ENCODE measurements around the gene MAN1C1. TPM values are rescaled to one million over a fixed set of nuclear protein-coding genes. Genes with fewer than 3 reads are reported as not detected.

The MAN1C1 gene
- total RNA-seq, 1 donor from 2014 or later, result 5.4 TPM

DNA sequence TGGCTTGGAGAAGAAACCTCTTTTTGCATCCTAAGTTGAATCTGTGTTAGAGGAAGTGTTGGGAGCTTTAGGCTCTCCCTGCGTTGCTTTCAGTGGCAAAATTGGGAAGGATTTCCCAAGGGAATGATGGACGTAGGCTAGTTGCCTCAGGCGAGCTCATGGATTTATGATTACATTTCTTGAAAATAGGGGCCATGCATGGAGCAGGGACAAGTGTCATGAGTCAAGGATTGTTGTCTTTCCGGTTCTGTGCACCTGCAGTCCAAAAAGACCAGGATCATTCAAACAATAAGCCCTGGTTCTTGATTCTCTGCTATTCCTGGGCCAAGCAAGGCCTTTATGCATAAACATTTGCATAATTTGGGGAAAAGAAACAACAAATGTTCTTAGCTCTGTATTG is 7.1 kb downstream of the MAN1C1 start:
- Mint-ChIP-seq H3K4me1 (ENCODE audit: low read depth, unreplicated experiment) (peaks cover 6% of the 10 kb centered on the region), H3K27ac (ENCODE audit: unreplicated experiment) (no peak overlapping the region), H3K27me3 (ENCODE audit: unreplicated experiment) (peaks cover 3% of the 10 kb centered on the region), H3K9me3 (ENCODE audit: unreplicated experiment) (peaks cover 3% of the 10 kb centered on the region), H3K4me3 (ENCODE audit: unreplicated experiment) (no peak overlapping the region), H3K36me3 (ENCODE audit: unreplicated experiment) (peaks cover 4% of the 10 kb centered on the region)
- TF ChIP-seq, protein P1, sequence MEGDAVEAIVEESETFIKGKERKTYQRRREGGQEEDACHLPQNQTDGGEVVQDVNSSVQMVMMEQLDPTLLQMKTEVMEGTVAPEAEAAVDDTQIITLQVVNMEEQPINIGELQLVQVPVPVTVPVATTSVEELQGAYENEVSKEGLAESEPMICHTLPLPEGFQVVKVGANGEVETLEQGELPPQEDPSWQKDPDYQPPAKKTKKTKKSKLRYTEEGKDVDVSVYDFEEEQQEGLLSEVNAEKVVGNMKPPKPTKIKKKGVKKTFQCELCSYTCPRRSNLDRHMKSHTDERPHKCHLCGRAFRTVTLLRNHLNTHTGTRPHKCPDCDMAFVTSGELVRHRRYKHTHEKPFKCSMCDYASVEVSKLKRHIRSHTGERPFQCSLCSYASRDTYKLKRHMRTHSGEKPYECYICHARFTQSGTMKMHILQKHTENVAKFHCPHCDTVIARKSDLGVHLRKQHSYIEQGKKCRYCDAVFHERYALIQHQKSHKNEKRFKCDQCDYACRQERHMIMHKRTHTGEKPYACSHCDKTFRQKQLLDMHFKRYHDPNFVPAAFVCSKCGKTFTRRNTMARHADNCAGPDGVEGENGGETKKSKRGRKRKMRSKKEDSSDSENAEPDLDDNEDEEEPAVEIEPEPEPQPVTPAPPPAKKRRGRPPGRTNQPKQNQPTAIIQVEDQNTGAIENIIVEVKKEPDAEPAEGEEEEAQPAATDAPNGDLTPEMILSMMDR (IDR thresholded peaks at IDR 0.05; ENCODE audit: partially characterized antibody, unreplicated experiment), result no peak
- no peak for DNase-seq

DNA sequence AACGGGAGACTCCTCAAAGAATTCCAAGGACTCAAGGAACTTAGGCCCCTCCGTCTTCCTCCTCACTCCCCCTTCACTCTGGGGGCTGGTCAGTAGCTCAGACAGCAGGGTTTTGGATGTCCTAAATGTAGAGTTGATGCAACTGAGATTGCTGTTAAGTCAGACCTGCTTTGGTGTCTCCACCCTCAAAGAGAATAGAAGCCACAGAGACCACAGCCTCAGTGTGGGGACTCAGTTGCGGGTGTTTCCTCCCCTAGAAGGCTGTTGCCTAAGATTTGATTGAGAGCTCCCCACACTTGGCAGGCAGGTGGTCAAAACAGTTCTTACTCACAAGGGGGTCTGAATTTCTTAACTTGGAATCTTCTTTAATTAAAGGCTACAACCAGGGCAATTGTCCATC is 7.6 kb downstream of the MAN1C1 start:
- no peak overlapping the region for H3K27ac Mint-ChIP-seq (ENCODE audit: unreplicated experiment)
- no peak overlapping the region for H3K4me3 Mint-ChIP-seq (ENCODE audit: unreplicated experiment)
- H3K9me3 Mint-ChIP-seq (ENCODE audit: unreplicated experiment), result peaks cover 3% of the 10 kb centered on the region
- TF ChIP-seq, protein P1 (IDR thresholded peaks at IDR 0.05; ENCODE audit: partially characterized antibody, unreplicated experiment), result no peak
- peaks cover 3% of the 10 kb centered on the region for H3K27me3 Mint-ChIP-seq (ENCODE audit: unreplicated experiment)
- no peak for DNase-seq
- H3K4me1 Mint-ChIP-seq (ENCODE audit: low read depth, unreplicated experiment), result peaks cover 6% of the 10 kb centered on the region
- peaks cover 4% of the 10 kb centered on the region for H3K36me3 Mint-ChIP-seq (ENCODE audit: unreplicated experiment)

DNA sequence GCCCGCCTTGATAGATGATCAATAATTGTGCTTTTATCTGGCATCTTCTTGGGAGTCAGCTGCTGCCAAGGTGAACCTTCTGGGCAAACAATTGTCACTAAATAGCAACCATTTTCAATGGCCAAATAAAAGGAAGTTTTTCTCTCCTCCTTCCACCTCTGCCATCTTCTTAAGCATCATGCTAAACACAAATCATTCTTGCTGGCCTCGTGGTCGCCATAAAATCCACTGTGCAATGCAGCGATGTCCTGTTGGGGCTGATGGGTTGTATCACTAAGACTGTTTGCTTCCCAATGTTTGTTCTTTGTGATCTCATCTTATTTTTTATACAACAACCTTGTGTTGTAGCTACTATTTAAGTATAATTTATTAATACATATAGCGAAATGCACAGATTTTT is 8.0 kb downstream of the MAN1C1 start:
- Mint-ChIP-seq H3K27me3 (ENCODE audit: unreplicated experiment) (peaks cover under 1% of the 10 kb centered on the region), H3K36me3 (ENCODE audit: unreplicated experiment) (peaks cover 4% of the 10 kb centered on the region), H3K4me3 (ENCODE audit: unreplicated experiment) (no peak overlapping the region), H3K27ac (ENCODE audit: unreplicated experiment) (no peak overlapping the region), H3K4me1 (ENCODE audit: low read depth, unreplicated experiment) (peaks cover 6% of the 10 kb centered on the region), H3K9me3 (ENCODE audit: unreplicated experiment) (no peaks in the 10 kb centered on the region)
- no peak for DNase-seq
- TF ChIP-seq, protein P1 (IDR thresholded peaks at IDR 0.05; ENCODE audit: partially characterized antibody, unreplicated experiment), result no peak

DNA sequence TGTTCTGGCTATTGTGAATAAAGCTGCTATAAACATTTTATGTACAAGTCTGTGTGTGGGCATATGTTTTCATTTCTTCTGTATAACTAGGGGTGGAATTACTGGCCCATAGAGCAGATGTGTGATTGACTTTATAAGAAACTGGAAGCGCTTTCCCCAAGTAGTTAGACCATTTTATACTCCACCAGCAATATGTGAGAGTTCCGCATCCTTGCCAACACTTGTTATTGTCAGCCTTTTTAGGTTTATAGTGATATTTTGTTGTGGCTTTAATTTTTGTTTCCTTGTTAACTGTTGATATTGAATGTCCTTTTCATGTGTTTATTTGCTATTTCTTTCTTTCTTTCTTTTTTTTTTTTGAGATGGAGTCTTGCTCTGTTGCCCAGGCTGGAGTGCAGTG is 9.4 kb downstream of the MAN1C1 start:
- peaks cover 4% of the 10 kb centered on the region for H3K36me3 Mint-ChIP-seq (ENCODE audit: unreplicated experiment)
- H3K27ac Mint-ChIP-seq (ENCODE audit: unreplicated experiment), result no peak overlapping the region
- H3K9me3 Mint-ChIP-seq (ENCODE audit: unreplicated experiment), result no peaks in the 10 kb centered on the region
- TF ChIP-seq, protein P1 (IDR thresholded peaks at IDR 0.05; ENCODE audit: partially characterized antibody, unreplicated experiment), result no peak
- H3K27me3 Mint-ChIP-seq (ENCODE audit: unreplicated experiment), result no peaks in the 10 kb centered on the region
- DNase-seq, result no peak
- peaks cover 4% of the 10 kb centered on the region for H3K4me1 Mint-ChIP-seq (ENCODE audit: low read depth, unreplicated experiment)
- H3K4me3 Mint-ChIP-seq (ENCODE audit: unreplicated experiment), result no peak overlapping the region

DNA sequence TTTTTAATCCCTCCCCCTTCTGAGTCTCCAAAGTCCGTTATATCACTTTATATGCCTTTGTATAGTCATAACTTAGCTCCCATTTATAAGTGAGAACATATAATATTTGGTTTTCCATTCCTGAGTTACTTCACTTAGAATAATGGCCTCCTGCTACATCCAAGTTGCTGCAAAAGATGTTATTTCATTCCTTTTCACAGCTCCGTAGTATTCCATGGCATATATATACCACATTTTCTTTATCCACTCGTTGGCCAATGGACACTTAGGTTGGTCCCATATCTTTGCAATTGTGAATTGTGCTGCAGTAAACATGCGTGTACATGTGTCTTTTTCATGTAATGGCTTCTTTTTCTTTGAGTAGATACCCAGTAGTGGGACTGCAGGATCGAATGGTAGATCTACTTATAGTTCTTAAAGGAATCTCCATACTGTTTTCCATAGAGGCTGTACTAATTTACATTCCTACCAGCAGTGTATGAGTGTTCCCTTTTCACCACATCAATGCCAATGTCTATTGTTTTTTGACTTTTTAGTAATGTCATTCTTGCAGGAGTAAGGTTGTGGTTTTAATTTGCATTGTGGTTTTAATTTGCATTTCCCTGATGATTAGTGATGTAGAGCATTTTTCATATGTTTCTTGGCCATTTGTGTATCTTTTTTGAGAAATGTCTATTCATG is 12.3 kb downstream of the MAN1C1 start:
- TF ChIP-seq, protein P1 (IDR thresholded peaks at IDR 0.05; ENCODE audit: partially characterized antibody, unreplicated experiment), result no peak
- Mint-ChIP-seq H3K4me1 (ENCODE audit: low read depth, unreplicated experiment) (peaks cover under 1% of the 10 kb centered on the region), H3K27me3 (ENCODE audit: unreplicated experiment) (no peaks in the 10 kb centered on the region), H3K9me3 (ENCODE audit: unreplicated experiment) (no peaks in the 10 kb centered on the region), H3K4me3 (ENCODE audit: unreplicated experiment) (no peak overlapping the region), H3K27ac (ENCODE audit: unreplicated experiment) (no peak overlapping the region), H3K36me3 (ENCODE audit: unreplicated experiment) (peaks cover 12% of the 10 kb centered on the region)
- no peak for DNase-seq
